Subcutaneous adipose tissue (tissue), 4 donors: ENCODE results near the gene KLHDC10. TPM values are rescaled to one million over a fixed set of nuclear protein-coding genes. Genes with fewer than 3 reads are reported as not detected.

Experiments
- CTCF ChIP-seq: fragments of 450-650 bp; IDR thresholded peaks from one replicate; pipeline ENCODE4 v1.5.1; 2016; ENCODE audit warnings: low read depth, mild to moderate bottlenecking, control low read depth, antibody characterized with exemption, moderate library complexity
- total RNA-seq, 4 donors: library from RNA; depleted of rRNA; stranded (reverse); fragments of >200 nt; gene quantifications; one replicate each; pipeline ENCODE4 v1.1.0, GENCODE V29; 2016

KLHDC10 gene
- total RNA-seq, 4 donors from 2014 or later, result 18.9 to 29.3 (median 25.1) TPM

GRCh38 chr7:130087364-130087763 lies 17.0 kb downstream of the KLHDC10 start:
- TF ChIP-seq CTCF, result no peak

- TF ChIP-seq CTCF, result no peak
Measured at GRCh38 chr7:130090745-130091532, 20.6 kb downstream of the KLHDC10 start.

GRCh38 chr7:130091999-130092398 lies 21.7 kb downstream of the KLHDC10 start:
- TF ChIP-seq CTCF, result no peak

GRCh38 chr7:130092598-130092997 lies 22.3 kb downstream of the KLHDC10 start:
- no peak for TF ChIP-seq CTCF

GRCh38 chr7:130095812-130096211 lies 25.5 kb downstream of the KLHDC10 start:
- TF ChIP-seq CTCF, result no peak

GRCh38 chr7:130096243-130096827 lies 26.0 kb downstream of the KLHDC10 start:
- TF ChIP-seq CTCF, result no peak

- no peak for TF ChIP-seq CTCF
Measured at GRCh38 chr7:130099331-130099730, 29.0 kb downstream of the KLHDC10 start.
